Choroid plexus epithelial cell (primary cell): Measurements from ENCODE around the gene CYP4V2.

Experiments
- DNase-seq: peaks from one replicate; pipeline ENCODE4 v3.0.0-alpha.2; 2010; ENCODE audit warnings: low read depth
- H3K4me3 ChIP-seq: 2 replicates; pipeline ENCODE4 v1.5.1; 2011; ENCODE audit warnings: low read depth, mild to moderate bottlenecking, control low read depth, low read length, moderate library complexity
- CTCF ChIP-seq: conservative IDR thresholded peaks from 2 replicates; pipeline ENCODE4 v1.5.1; 2011; ENCODE audit warnings: low read depth, mild to moderate bottlenecking, control low read depth, inconsistent platforms, low read length, moderate library complexity

CYP4V2 gene

GRCh38 chr4:186191200-186192065, at the start of gene CYP4V2:
CYP4V2 (plus strand) TSS chr4:186191567; CDS start chr4:186191824, 257 bp downstream.
- peak within 1 kb of the TSS; percentile 78 for H3K4me3 ChIP-seq
- TF ChIP-seq CTCF: peak; percentile 4
- DNase-seq: peak; percentile 76

- peak; percentile 38 for TF ChIP-seq CTCF
- DNase-seq: peak; percentile 62
- H3K4me3 ChIP-seq: peak overlapping the region; percentile 60
Measured at GRCh38 chr4:186144198-186144945, 47.0 kb upstream of the CYP4V2 start.

- DNase-seq: peak; percentile 69
- no peak for TF ChIP-seq CTCF
- H3K4me3 ChIP-seq: peak overlapping the region; percentile 60
Measured at GRCh38 chr4:186144946-186145569, 46.3 kb upstream of the CYP4V2 start.

- DNase-seq: no peak
- H3K4me3 ChIP-seq: no peak overlapping the region
- TF ChIP-seq CTCF: no peak
Measured at GRCh38 chr4:186146458-186146857, 44.9 kb upstream of the CYP4V2 start.

GRCh38 chr4:186148336-186148975, 42.9 kb upstream of the CYP4V2 start:
- H3K4me3 ChIP-seq: no peak overlapping the region
- DNase-seq: no peak
- no peak for TF ChIP-seq CTCF

GRCh38 chr4:186149872-186150271, 41.5 kb upstream of the CYP4V2 start:
- peak; percentile 63 for TF ChIP-seq CTCF
- H3K4me3 ChIP-seq: peak overlapping the region; percentile 24
- peak; percentile 64 for DNase-seq
